T-helper 2 cell treated with Interferon-gamma antibody and Interleukin-4, amounts not matched to agents 5 μg/mL and 100 μg/mL, for 36 hours (primary cell): ENCODE measurements around the gene ITPR3.

Experiments used
- DNase-seq: peaks from one replicate; pipeline ENCODE4 v3.0.0; 2021; ENCODE audit warnings: low spot score
- H3K27ac Mint-ChIP-seq: one replicate; pipeline ENCODE4 v1.8.0; 2021; ENCODE audit warnings: mild to moderate bottlenecking, mixed read lengths
- H3K27me3 Mint-ChIP-seq: one replicate; pipeline ENCODE4 v1.8.0; 2021; ENCODE audit warnings: low read depth, mixed read lengths
- H3K36me3 Mint-ChIP-seq: one replicate; pipeline ENCODE4 v1.8.0; 2021; ENCODE audit warnings: low read depth, mixed read lengths
- H3K4me1 Mint-ChIP-seq: one replicate; pipeline ENCODE4 v1.8.0; 2021; ENCODE audit warnings: low read depth, mixed read lengths
- H3K4me3 Mint-ChIP-seq: one replicate; pipeline ENCODE4 v1.8.0; 2022; ENCODE audit warnings: mild to moderate bottlenecking, moderate library complexity, mixed read lengths
- H3K9me3 Mint-ChIP-seq: one replicate; pipeline ENCODE4 v1.8.0; 2021; ENCODE audit warnings: mixed read lengths

Gene ITPR3

DNA sequence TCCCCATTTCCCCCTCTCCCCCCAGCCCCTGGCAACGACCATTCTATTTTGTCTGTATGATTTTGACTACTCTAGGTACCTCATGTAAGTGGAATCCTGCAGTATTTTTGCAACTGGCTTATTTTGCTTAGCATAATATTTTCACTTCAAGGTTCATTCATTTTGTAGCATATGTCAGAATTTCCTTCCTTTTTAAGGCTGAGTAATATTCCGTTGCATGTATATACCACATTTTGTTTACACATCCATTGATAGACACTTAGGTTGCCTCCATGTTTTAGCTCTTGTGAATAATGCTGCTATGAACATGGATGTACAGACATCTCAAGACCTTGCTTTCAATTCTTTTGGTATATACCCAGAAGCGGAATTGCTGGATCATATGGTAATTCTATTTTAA lies 91.8 kb downstream of the ITPR3 start:
- H3K27me3 Mint-ChIP-seq: peaks cover 3% of the 10 kb centered on the region
- H3K4me1 Mint-ChIP-seq: peaks cover 29% of the 10 kb centered on the region
- H3K9me3 Mint-ChIP-seq: no peaks in the 10 kb centered on the region
- H3K4me3 Mint-ChIP-seq: no peak overlapping the region
- no peak for DNase-seq
- H3K36me3 Mint-ChIP-seq: peaks cover 21% of the 10 kb centered on the region
- H3K27ac Mint-ChIP-seq: no peak overlapping the region

GRCh38 chr6:33713786-33714185 lies 92.7 kb downstream of the ITPR3 start:
- no peak overlapping the region for H3K4me3 Mint-ChIP-seq
- H3K36me3 Mint-ChIP-seq: peaks cover 16% of the 10 kb centered on the region
- peaks cover 4% of the 10 kb centered on the region for H3K27me3 Mint-ChIP-seq
- DNase-seq: no peak
- peaks cover 21% of the 10 kb centered on the region for H3K4me1 Mint-ChIP-seq
- no peaks in the 10 kb centered on the region for H3K9me3 Mint-ChIP-seq
- no peak overlapping the region for H3K27ac Mint-ChIP-seq

DNA sequence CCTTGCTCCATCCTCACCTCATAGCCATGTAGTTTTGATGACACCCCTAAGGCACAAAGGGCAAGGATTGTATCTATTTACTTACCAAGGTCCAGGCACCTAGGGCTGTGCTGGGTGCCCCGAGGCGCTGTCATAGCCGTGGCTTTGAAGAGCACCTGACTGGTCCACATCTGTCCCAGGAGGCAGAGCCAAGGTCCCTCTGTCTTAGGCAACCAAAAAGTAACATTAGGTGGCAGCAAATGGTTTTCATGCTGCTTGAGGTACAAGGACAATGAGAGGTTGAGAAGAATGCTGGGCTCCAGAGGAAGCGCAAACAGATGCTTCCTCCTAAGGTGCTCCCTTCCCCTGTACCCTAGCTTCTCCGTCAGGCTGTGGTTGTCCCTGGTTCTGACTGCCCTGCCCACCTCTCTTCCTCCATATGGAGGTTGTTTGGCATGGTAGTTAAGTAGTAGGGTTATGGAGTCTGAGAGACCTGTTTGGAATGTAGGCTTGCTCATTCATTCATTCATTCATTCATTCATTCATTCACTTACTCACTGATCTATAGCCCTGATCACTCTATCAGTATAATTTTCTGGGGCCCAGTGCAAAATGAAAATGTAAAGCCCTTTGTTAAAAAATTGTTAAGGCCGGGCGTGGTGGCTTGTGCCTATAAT lies 93.4 kb downstream of the ITPR3 start:
- Mint-ChIP-seq H3K9me3 (no peaks in the 10 kb centered on the region), H3K27ac (no peak overlapping the region), H3K4me3 (no peak overlapping the region), H3K27me3 (peaks cover 7% of the 10 kb centered on the region), H3K36me3 (peaks cover 10% of the 10 kb centered on the region), H3K4me1 (peaks cover 16% of the 10 kb centered on the region)
- DNase-seq: no peak

DNA sequence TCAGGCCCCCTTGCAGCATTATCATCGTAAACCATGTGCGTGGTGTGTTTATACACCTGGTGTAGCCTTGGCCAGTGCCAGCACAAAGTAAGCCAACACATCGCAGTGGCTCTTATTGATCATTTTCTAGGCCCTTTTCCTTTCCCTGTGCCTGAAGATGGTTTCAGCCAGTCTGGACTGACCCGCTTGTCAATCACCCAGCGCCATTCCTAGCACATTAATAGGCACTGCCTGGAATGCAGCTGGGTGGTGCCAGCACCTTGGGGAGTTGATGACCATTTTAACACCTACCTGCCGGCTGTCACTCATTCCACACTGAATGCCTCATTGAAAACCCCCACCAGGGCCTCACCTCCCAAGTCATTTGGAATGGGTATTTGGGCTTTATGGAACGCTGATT lies 95.3 kb downstream of the ITPR3 start:
- H3K27me3 Mint-ChIP-seq: peaks cover 18% of the 10 kb centered on the region
- no peak overlapping the region for H3K4me3 Mint-ChIP-seq
- no peaks in the 10 kb centered on the region for H3K9me3 Mint-ChIP-seq
- no peak overlapping the region for H3K27ac Mint-ChIP-seq
- peaks cover 4% of the 10 kb centered on the region for H3K4me1 Mint-ChIP-seq
- H3K36me3 Mint-ChIP-seq: no peaks in the 10 kb centered on the region
- no peak for DNase-seq

DNA sequence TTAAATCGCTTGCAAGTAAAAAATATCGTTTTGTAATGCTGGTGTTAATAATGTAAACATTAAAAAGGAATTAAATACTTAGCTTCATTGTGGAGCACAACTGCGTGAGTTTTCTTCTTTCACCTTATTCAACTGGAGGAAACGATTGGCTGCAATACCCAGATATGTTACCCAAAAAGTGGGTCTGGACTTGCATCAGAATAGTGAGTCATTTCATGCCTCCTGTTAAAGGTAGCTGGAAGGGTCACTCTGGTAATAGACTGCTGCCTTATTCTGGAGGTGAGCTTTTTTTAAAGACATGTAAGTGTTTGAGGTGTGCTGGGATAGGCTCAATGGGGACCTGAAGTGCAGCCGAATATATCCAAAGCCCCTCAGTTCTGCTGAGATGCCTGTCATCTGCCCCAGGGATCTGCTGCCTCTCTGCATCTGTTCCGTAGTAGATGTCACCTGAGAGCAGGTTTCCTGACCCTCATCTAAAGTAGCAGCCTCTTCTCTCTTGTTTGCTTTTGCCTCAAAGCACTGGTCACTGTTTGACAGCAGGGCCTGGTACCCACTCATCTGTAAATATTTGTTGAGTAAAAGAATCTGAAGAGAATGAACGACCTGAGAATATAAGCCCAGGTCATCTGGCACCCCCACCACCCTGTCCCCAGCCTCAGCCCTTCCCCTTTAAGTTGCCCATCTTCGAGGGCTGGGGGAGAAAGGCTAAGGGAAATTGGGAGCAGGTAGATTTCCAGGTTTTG lies 95.9 kb downstream of the ITPR3 start:
- no peak overlapping the region for H3K4me3 Mint-ChIP-seq
- H3K27me3 Mint-ChIP-seq: peaks cover 19% of the 10 kb centered on the region
- H3K27ac Mint-ChIP-seq: no peak overlapping the region
- DNase-seq: no peak
- H3K9me3 Mint-ChIP-seq: no peaks in the 10 kb centered on the region
- H3K4me1 Mint-ChIP-seq: peaks cover under 1% of the 10 kb centered on the region
- no peaks in the 10 kb centered on the region for H3K36me3 Mint-ChIP-seq

GRCh38 chr6:33717934-33718455 lies 96.9 kb downstream of the ITPR3 start:
- no peak for DNase-seq
- H3K36me3 Mint-ChIP-seq: no peaks in the 10 kb centered on the region
- H3K27me3 Mint-ChIP-seq: peaks cover 27% of the 10 kb centered on the region
- H3K27ac Mint-ChIP-seq: no peak overlapping the region
- H3K4me1 Mint-ChIP-seq: no peaks in the 10 kb centered on the region
- no peak overlapping the region for H3K4me3 Mint-ChIP-seq
- H3K9me3 Mint-ChIP-seq: no peaks in the 10 kb centered on the region

DNA sequence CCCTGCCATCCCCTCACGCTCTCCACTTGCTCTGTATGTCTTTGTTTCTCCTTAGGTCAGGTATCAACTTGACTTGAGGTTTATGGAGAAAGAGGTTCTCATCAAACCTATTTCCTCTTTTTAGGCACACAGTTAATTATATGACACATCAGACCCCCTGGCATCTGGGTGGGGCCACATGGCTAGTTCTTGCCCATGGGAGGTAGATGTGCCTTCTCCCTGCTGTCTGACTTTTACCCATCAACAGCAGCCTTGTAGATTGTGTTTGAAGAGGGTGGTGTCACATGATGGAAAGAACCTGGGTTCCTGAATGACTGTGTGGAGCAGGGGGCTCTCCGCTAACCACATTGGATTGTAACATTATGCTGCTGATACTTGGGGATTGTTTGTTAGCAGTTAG lies 97.6 kb downstream of the ITPR3 start:
- Mint-ChIP-seq H3K27ac (no peak overlapping the region), H3K9me3 (no peaks in the 10 kb centered on the region)

GRCh38 chr6:33719326-33719987 lies 98.3 kb downstream of the ITPR3 start:
- H3K27ac Mint-ChIP-seq: no peak overlapping the region
- DNase-seq: no peak
- peaks cover 36% of the 10 kb centered on the region for H3K27me3 Mint-ChIP-seq
- H3K4me1 Mint-ChIP-seq: peaks cover 3% of the 10 kb centered on the region
- H3K9me3 Mint-ChIP-seq: no peaks in the 10 kb centered on the region
- no peaks in the 10 kb centered on the region for H3K36me3 Mint-ChIP-seq
- H3K4me3 Mint-ChIP-seq: no peak overlapping the region

More for the DNA sequence above, 97.6 kb downstream of the ITPR3 start:
- Mint-ChIP-seq H3K4me3 (no peak overlapping the region), H3K27me3 (peaks cover 32% of the 10 kb centered on the region), H3K36me3 (no peaks in the 10 kb centered on the region), H3K4me1 (no peaks in the 10 kb centered on the region)
- DNase-seq: no peak

DNA sequence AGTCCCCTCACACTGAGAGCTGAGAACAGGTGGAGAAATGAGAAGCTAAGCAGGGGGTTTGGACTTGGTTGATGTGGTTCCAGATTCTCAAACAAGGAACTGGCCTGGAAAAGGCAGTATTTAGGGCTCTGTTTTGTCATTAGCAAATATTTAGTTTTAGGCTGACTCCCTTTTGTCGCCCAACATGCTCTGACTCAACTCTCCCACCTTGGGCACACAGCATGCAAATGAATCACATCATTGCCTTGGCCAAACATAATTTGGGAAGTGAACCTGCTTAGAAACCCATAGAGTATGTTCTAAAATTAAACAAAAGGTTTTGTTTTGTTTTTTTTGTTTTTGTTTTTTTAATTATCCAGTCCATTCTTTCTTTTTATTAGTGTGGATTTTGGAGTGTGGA lies 99.9 kb downstream of the ITPR3 start:
- DNase-seq: no peak
- Mint-ChIP-seq H3K9me3 (no peaks in the 10 kb centered on the region), H3K36me3 (no peaks in the 10 kb centered on the region), H3K27ac (no peak overlapping the region), H3K4me1 (peaks cover 3% of the 10 kb centered on the region), H3K27me3 (peaks cover 44% of the 10 kb centered on the region), H3K4me3 (no peak overlapping the region)

DNA sequence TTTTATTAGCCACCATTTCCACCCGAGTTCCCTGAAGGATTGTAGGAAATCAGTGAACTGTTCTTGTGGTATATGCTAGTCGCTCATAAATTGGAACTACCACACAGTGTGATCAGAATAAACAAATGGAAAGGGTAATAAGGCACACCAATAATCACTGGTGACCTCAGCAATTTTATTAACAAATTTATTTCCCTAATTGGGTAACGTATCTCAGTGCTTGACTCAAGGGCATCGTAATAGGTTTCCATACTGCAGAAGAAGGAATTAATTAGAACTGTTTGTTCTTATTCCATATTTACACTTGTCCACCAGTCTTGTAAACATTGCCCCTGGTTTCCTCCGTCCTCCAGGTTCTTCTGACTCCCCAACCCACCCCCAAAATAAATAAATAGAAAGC lies 100.4 kb downstream of the ITPR3 start:
- Mint-ChIP-seq H3K27me3 (peaks cover 44% of the 10 kb centered on the region), H3K4me1 (peaks cover 3% of the 10 kb centered on the region), H3K36me3 (no peaks in the 10 kb centered on the region), H3K4me3 (no peak overlapping the region), H3K9me3 (no peaks in the 10 kb centered on the region), H3K27ac (no peak overlapping the region)
- DNase-seq: no peak

DNA sequence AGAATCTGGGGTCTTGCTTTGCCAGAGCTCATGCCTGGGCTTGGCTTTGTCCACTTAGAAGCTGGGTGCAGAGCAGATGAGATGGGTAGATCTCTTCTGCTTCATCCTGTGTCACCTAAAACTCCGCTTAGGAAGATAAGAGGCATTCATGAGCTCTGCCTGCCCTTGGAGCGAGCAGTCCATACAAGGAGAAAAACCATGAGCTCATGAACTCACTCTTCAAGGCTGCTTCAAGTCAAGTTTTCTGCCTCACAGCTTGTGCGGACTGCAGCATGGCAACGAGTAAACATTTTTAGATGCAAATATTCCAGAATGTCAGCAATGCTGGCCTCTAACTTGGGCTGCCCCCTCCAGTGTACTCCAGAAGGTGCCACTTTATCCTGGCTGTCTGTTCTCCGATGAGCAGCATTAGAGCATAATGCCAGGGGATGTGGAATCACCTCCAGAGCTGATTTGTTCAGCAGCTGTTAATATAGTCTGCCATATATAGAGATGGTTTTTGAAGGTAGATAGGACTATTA lies 101.0 kb downstream of the ITPR3 start:
- Mint-ChIP-seq H3K27ac (no peak overlapping the region), H3K27me3 (peaks cover 44% of the 10 kb centered on the region), H3K9me3 (no peaks in the 10 kb centered on the region), H3K36me3 (no peaks in the 10 kb centered on the region), H3K4me3 (no peak overlapping the region), H3K4me1 (peaks cover 3% of the 10 kb centered on the region)
- no peak for DNase-seq

- Mint-ChIP-seq H3K9me3 (no peaks in the 10 kb centered on the region), H3K27me3 (peaks cover 43% of the 10 kb centered on the region)
- no peak for DNase-seq
These were observed 102.4 kb downstream of the ITPR3 start for GRCh38 chr6:33723371-33724085.

DNA sequence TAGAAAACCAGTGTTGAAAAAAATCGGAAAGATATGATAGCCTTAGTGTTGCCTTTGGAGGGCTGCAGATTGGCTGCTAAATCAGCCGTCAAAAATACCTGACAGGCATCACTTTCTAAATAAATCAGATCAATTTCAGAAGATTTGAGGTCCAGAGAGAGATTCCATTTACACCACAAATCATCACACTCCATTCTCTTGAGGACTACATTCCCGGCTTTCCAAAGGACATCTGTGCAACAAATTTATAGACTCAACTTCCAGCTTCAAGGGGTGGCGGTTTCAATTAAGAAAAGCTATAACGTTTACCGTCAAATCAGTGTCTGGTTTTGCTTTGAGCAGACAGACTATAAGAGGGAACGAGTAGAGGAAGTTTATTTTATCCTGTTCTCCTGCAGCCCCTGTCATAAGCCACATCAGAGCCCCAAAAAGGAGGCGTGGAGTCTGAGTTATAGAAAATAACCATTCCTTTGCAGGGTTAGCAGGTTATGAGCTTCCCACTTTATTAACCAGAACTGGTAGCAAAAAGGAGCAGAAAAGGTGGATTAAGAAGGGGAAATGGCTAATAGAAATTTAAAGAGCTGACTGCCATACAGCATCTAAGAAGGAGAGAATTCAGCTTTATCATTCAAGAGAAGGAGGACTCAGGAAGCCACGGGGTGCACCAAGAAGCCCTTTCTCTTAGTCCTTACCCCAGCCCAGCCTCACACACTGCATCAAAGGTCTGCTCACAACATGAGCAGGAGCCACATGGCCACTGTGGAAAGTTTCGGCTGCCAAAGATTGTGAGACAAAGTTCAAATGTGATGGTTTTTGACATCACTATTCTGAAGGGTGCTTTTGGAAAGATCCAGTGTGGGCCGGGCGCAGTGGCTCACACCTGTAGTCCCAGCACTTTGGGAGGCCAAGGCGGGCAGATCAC lies 103.2 kb downstream of the ITPR3 start:
- no peak for DNase-seq

More at GRCh38 chr6:33723371-33724085, 102.4 kb downstream of the ITPR3 start:
- Mint-ChIP-seq H3K36me3 (no peaks in the 10 kb centered on the region), H3K4me3 (no peak overlapping the region), H3K27ac (no peak overlapping the region), H3K4me1 (peaks cover 3% of the 10 kb centered on the region)

More for the DNA sequence above, 103.2 kb downstream of the ITPR3 start:
- Mint-ChIP-seq H3K9me3 (no peaks in the 10 kb centered on the region), H3K36me3 (no peaks in the 10 kb centered on the region), H3K27ac (no peak overlapping the region), H3K4me1 (peaks cover 3% of the 10 kb centered on the region), H3K27me3 (peaks cover 41% of the 10 kb centered on the region), H3K4me3 (no peak overlapping the region)
